ENCODE results near the gene TBC1D22A.

DNA sequence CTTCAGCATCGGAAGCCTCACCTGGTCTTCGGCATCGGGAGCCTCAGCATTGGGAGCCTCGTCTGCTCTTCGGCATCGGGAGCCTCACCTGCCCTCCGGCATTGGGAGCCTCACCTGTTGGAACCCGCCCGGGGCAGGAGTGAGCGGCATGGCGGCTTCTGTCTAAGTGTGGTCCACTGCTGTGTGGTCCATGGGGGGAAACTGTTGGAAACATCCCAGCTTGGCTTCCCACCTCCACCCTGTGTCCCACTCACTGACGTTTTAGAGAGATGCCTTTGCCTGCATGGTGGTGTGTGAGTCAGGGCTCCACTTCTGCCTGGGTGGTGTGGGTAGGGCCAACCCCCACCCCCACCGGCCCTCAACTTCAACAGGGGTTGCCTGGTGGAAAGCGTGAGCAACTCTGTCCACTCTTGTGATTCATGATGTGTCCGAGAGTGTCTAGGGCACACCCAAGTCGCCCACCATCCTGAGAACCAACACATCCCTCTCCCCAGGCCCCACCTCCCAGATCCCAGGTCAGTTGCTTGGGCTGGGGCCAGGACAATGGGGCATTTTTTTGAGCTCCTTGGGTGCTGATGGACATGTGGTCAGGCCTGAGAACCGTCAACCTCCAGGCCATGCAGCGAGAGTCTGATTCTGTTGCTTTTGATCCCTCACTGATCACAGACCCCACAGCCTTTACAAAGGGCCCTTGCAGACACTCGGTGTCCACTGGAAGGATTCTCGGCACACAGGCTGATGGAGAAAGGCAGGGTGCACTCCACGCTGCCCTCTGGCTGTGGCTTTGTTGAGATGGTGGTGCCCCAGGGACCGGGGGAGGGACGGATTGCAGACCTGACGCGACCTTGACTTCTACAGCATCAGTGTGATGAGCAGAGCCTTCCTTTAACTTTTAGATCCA is 406.7 kb downstream of the TBC1D22A start:
- no peak for TF ChIP-seq RARB (CRISPR knock-in tag; IDR thresholded peaks at IDR 0.05)
- no peak for TF ChIP-seq ZFP3 (CRISPR knock-in tag; IDR thresholded peaks at IDR 0.05)
- TF ChIP-seq CREB5 (CRISPR knock-in tag; IDR thresholded peaks at IDR 0.05; ENCODE audit: low read depth): no peak
- TF ChIP-seq ZFP30 (CRISPR knock-in tag; IDR thresholded peaks at IDR 0.05): no peak
- TF ChIP-seq CSRNP3 (CRISPR knock-in tag; IDR thresholded peaks at IDR 0.05): no peak
- TF ChIP-seq OSR1 (CRISPR knock-in tag; IDR thresholded peaks at IDR 0.05): no peak
